SK-N-SH treated with all-trans-retinoic acid at 6 μM for 48 hours (cell line): ENCODE data around the gene NUP133.

Experiments
- BACH2 ChIP-seq: fragments of 250-450 bp; sonication (Bioruptor Pico); IDR thresholded peaks from 2 replicates; pipeline ENCODE4 v1.9.0; 2021; ENCODE audit warnings: mild to moderate bottlenecking, borderline replicate concordance
- ESRRG ChIP-seq: fragments of 250-450 bp; sonication (Bioruptor Pico); IDR thresholded peaks from 2 replicates; pipeline ENCODE4 v1.6.1; 2021; ENCODE audit warnings: mild to moderate bottlenecking
- ISL1 ChIP-seq: fragments of 250-450 bp; sonication (Bioruptor Pico); IDR thresholded peaks from 2 replicates; pipeline ENCODE4 v2.1.2; 2022; ENCODE audit warnings: mild to moderate bottlenecking, moderate library complexity
- PATZ1 ChIP-seq: fragments of 250-450 bp; sonication (Bioruptor Pico); IDR thresholded peaks from 2 replicates; pipeline ENCODE4 v1.8.0; 2020; ENCODE audit warnings: mild to moderate bottlenecking, moderate library complexity, borderline replicate concordance
- POU6F1 ChIP-seq: fragments of 250-450 bp; sonication (Bioruptor Pico); IDR thresholded peaks from 2 replicates; pipeline ENCODE4 v1.8.0; 2021; ENCODE audit warnings: low read depth, mild to moderate bottlenecking, moderate library complexity, borderline replicate concordance
- SNAI2 ChIP-seq: fragments of 250-450 bp; sonication (Bioruptor Pico); IDR thresholded peaks from 2 replicates; pipeline ENCODE4 v1.5.0; 2020; ENCODE audit warnings: mild to moderate bottlenecking, moderate library complexity
- ZC3H10 ChIP-seq: fragments of 250-450 bp; sonication (Bioruptor Pico); IDR thresholded peaks from 2 replicates; pipeline ENCODE4 v1.5.1; 2021; ENCODE audit warnings: mild to moderate bottlenecking, moderate library complexity
- ZFP30 ChIP-seq: fragments of 450-650 bp; formaldehyde crosslinking; IDR thresholded peaks from 2 replicates; pipeline ENCODE4 v1.5.0; 2022; ENCODE audit warnings: mild to moderate bottlenecking, moderate library complexity
- ZNF70 ChIP-seq: fragments of 450-650 bp; formaldehyde crosslinking; IDR thresholded peaks from 2 replicates; pipeline ENCODE4 v1.5.0; 2020; ENCODE audit warnings: mild to moderate bottlenecking, moderate library complexity
- ZNF8 ChIP-seq: fragments of 450-650 bp; formaldehyde crosslinking; IDR thresholded peaks from 2 replicates; pipeline ENCODE4 v1.5.0; 2020; ENCODE audit warnings: mild to moderate bottlenecking, moderate library complexity

GRCh38 chr1:229433364-229434004, 74.7 kb downstream of the NUP133 start:
- no peak for TF ChIP-seq ZNF8
- TF ChIP-seq POU6F1 (CRISPR knock-in tag): no peak
- TF ChIP-seq ZC3H10: no peak
- TF ChIP-seq ZFP30 (CRISPR knock-in tag): no peak
- TF ChIP-seq PATZ1 (CRISPR knock-in tag): no peak
- TF ChIP-seq BACH2 (CRISPR knock-in tag): no peak
- TF ChIP-seq ZNF70 (CRISPR knock-in tag): no peak
- TF ChIP-seq ISL1 (CRISPR knock-in tag): no peak
- no peak for TF ChIP-seq SNAI2 (CRISPR knock-in tag)
- TF ChIP-seq ESRRG (CRISPR knock-in tag): no peak
